Right renal cortex interstitium (tissue), 3 donors: Measurements from ENCODE around the gene MORF4L1. TPM values are rescaled to one million over a fixed set of nuclear protein-coding genes. Genes with fewer than 3 reads are reported as not detected.

ENCODE experiments used
- DNase-seq, 3 donors: peaks; one replicate each; pipeline ENCODE4 v3.0.0-alpha.2; 2013; ENCODE audit warnings: low read depth in 3 of 3, low spot score in 2 of 3
- polyA plus RNA-seq, 3 donors: library from polyadenylated mRNA; unstranded; fragments of 120-200 nt; gene quantifications; one replicate each; pipeline ENCODE4 v1.2.1, GENCODE V29; 2013; ENCODE audit not compliant: insufficient read length in 3 of 3

MORF4L1 gene
- polyA plus RNA-seq, 3 donors = 791 to 885 (median 842) TPM

DNA sequence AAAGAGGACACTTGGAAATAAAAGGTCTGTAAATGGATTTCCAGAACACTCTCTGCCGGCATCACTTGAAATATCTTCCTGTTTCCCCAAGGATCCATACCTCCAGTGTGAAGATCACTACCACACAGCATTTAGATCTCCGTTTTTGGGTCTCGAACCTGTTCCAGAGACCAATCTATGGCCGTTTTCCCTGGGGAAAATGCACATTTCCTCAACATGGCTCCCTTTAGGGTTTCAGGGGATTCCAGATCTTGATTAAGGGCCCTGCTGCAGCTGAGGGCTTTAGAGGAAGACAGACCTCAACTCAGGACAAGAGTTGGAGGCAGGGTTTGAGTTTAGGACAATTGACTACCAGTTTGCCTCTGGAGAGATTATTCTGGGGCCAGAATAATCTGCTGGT is 70.1 kb downstream of the MORF4L1 start:
- no peak for DNase-seq

DNA sequence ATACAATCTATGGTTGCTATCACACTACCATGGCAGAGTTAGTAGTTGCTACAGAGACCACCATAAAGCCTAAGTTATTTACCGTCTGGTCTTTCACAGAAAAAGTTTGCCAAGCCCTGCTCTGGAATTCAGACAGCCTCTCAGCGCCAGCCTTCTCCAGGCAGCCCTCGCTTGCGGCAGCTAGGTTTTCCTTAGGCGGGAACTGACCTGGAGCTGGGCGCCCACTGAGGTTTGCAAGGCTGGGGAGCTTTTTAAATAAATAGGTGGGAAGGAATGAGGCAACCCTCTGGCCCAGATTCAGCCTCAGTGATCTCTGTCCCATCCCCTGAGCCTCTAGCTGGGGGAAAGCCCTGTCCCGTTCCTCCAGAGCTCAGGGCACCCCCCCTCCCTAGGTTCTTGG is 71.0 kb downstream of the MORF4L1 start:
- DNase-seq = no peak

DNA sequence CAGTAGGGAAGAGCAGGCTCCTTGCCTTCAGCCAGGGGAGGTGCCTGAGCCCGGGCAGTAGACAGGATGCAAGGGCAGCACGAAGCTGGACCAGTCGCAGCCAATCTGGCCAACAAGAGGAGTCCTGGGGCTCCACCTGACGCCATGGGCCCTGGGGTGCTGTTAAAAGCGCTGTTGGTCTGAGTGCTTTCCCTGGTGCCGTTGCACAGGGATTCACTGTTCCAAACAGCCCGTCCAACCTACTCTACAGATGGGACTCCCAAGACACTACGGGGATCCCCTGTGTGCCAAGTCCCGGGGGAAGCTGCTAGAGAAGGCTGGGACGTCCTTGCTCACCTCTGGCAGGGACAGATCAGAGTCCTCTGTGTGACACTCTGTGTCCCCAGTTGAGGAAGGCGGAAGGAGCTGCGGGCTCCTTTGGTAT is 71.5 kb downstream of the MORF4L1 start:
- no peak for DNase-seq

DNA sequence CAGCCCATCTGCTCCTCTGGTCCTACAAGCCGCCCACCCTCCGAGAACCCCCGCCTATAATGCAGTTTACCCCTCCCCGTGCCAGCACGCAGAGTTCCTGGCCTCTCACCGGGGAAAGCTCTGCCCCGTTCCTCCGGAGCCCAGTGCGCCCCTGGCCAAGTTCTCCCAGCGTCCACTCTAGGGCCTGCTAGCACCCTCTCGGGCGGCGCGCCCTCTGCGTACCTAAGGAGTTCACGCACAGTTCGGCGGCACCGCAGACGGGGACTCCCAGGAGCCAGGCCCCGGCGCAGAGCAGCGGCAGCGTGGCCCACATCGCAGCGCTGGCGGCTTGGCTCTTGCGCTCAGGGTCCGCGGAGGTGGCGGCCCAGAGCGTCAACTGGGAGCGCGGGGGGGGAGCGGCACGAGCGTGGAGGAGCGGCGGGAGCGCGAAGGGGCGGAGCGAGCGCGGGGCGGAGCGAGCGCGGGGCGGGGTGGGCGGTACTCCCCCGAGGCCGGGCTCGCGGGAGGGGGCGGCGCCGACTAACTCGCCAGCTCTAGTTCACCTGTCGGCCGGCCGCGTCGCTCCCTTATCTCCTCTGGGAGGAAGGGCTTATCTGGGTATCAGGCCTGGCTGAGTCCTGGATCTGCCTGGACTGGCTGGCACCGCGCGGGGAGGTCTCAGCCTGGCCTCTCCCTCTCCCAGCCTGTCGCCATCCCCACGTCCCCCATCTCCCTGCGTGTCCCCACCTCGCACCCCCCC is 72.1 kb downstream of the MORF4L1 start, which contains the start of gene CTSH:
Gene CTSH (minus strand): TSS at position 378 of the 739 bp plus-strand sequence. CDS start 65 bp downstream, at position 313.
- no peak for DNase-seq

DNA sequence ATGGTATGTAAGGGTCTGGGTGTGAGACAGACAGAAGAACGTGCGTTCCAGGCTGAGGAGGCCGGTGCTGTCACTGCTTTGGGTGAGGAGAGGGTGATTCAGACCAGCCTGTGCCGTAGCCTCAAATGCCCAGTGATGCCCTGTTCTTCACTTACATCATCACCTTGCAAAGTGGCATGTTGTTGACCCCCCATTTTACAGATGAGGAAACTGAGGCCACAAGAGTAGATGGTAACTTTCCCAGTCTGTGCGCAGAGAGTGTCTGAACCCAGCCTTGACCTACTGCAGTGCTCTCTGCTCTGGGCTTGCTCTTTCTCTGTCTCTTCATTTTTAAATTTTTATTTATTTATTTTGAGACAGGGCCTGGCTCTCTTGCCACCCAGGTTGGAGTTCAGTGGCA is 73.8 kb downstream of the MORF4L1 start:
- DNase-seq = no peak

DNA sequence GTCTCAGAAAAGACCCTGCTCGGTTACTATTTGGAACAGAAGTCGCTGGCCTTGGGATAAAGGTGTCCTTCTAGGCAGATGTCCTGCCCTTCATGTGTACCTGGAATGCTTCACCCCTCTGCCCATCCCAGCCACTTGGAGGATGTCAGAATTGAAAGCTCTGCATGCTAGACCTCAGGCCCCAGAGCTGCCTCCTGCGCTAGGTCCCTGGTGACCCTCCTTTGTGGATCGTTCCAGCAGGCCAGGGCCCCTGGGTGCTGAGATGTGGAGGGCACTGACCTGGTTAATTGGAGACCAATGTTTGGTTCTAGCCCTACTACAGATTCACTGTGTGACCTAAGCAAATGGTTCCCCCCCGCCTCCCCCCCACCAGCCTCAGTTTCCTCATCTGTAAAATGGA is 74.8 kb downstream of the MORF4L1 start:
- no peak for DNase-seq

Other genes with a start within 250 kb of the MORF4L1 start
- 1 to 10 TPM; 2.9 to 3.6 (median 3.1) TPM for gene CHRNB4, start 231.7 kb upstream of the MORF4L1 start, polyA plus RNA-seq
- gene ADAMTS7, start 61.4 kb upstream of the MORF4L1 start, polyA plus RNA-seq = 10 to 100 TPM; 17.8 to 18.8 (median 18.7) TPM
- 100 to 1,000 TPM; 175 to 197 (median 194) TPM for gene CTSH, start 72.2 kb downstream of the MORF4L1 start, polyA plus RNA-seq
- gene RASGRF1, start 217.9 kb downstream of the MORF4L1 start, polyA plus RNA-seq = under 1 TPM; 0.21 to 0.82 (median 0.43) TPM